Renal cortex interstitium (tissue), 11 donors: Measurements from ENCODE around the gene NPFF. TPM values are rescaled to one million over a fixed set of nuclear protein-coding genes. Genes with fewer than 3 reads are reported as not detected.

ENCODE experiments used
- DNase-seq, 11 donors: peaks; one replicate each; pipeline ENCODE4 v3.0.0-alpha.2; 2013; ENCODE audit warnings: low read depth in 9 of 11, low spot score in 4 of 11; ENCODE audit errors: extremely low read depth in 1 of 11
- polyA plus RNA-seq, 3 donors: library from polyadenylated mRNA; unstranded; fragments of 120-200 nt; gene quantifications; one replicate each; pipeline ENCODE4 v1.2.1, GENCODE V29; 2013; ENCODE audit not compliant: insufficient read length in 3 of 3

Gene NPFF
- polyA plus RNA-seq, 3 donors: 0.47 to 1.00 (median 0.81) TPM

- DNase-seq: no peak
Observed at GRCh38 chr12:53500142-53500775, 7.0 kb downstream of the NPFF start.

GRCh38 chr12:53499266-53500141 is 7.8 kb downstream of the NPFF start, which contains the start of gene MAP3K12:
MAP3K12 (minus strand) TSS chr12:53499458; CDS start chr12:53487391, 12,067 bp downstream.
- peak in 3 of 11 donors; percentile 55 to 65 (median 61) for DNase-seq

- no peak for DNase-seq
Observed at GRCh38 chr12:53498235-53498630, 9.1 kb downstream of the NPFF start.

- no peak for DNase-seq
Observed at GRCh38 chr12:53497461-53497860, 9.8 kb downstream of the NPFF start.

GRCh38 chr12:53496752-53497032 is 10.6 kb downstream of the NPFF start:
- DNase-seq: no peak

- peak in 4 of 11 donors; percentile 48 to 73 (median 68) for DNase-seq
Observed at GRCh38 chr12:53495903-53496751, 11.2 kb downstream of the NPFF start.

- DNase-seq: no peak
Observed at GRCh38 chr12:53493610-53494391, 13.5 kb downstream of the NPFF start.

- peak; percentile 87 to 96 (median 94) for DNase-seq
Observed at GRCh38 chr12:53492830-53493609, 14.3 kb downstream of the NPFF start.

GRCh38 chr12:53492188-53492587 is 15.1 kb downstream of the NPFF start:
- peak in 1 of 11 donors; percentile 30 for DNase-seq

- DNase-seq: peak in 2 of 11 donors; percentile 71 to 76
Observed at GRCh38 chr12:53489242-53489864, 17.9 kb downstream of the NPFF start.

- no peak for DNase-seq
Observed at GRCh38 chr12:53486736-53487487, 20.4 kb downstream of the NPFF start.

- DNase-seq: no peak
Observed at GRCh38 chr12:53485955-53486735, 21.1 kb downstream of the NPFF start.

- DNase-seq: no peak
Observed at GRCh38 chr12:53484686-53485575, 22.4 kb downstream of the NPFF start.

- no peak for DNase-seq
Observed at GRCh38 chr12:53483979-53484377, 23.3 kb downstream of the NPFF start.

- no peak for DNase-seq
Observed at GRCh38 chr12:53483225-53483978, 23.9 kb downstream of the NPFF start.
